Prostate gland (tissue), 2 donors: Measurements from ENCODE around the gene OR6C68. TPM values are rescaled to one million over a fixed set of nuclear protein-coding genes. Genes with fewer than 3 reads are reported as not detected.

Source experiments
- DNase-seq: peaks from one replicate; pipeline ENCODE4 v3.0.0-alpha.2; 2019; ENCODE audit warnings: low spot score
- H3K27ac ChIP-seq, 2 donors: fragments of 200-600 bp; sonication (generic); 2 replicates each; pipeline ENCODE4 v1.5.1; 2017 to 2019
- H3K27me3 ChIP-seq: fragments of 200-600 bp; sonication (generic); replicated peaks from 2 replicates; pipeline ENCODE4 v1.5.1; 2019; ENCODE audit not compliant: insufficient read depth
- H3K36me3 ChIP-seq, 2 donors: fragments of 200-600 bp; sonication (generic); 1 replicate in 1 of 2; 2 replicates in 1 of 2; pipeline versions ENCODE4 v1.5.1 to v1.8.1; 2017 to 2019
- H3K4me1 ChIP-seq: fragments of 200-600 bp; sonication (generic); replicated peaks from 2 replicates; pipeline ENCODE4 v1.5.1; 2019
- H3K4me3 ChIP-seq, 2 donors: fragments of 200-600 bp; sonication (generic); 2 replicates each; pipeline ENCODE4 v1.5.1; 2017 to 2019
- H3K9me3 ChIP-seq: fragments of 200-600 bp; sonication (generic); 2 replicates; pipeline ENCODE4 v1.5.1; 2017
- CTCF ChIP-seq, 4 experiments: fragments of 200-600 bp in 2 of 4; fragments of 450-650 bp in 2 of 4; sonication (generic) in 2 of 4; IDR thresholded peaks; 1 replicate in 3 of 4; 2 replicates in 1 of 4; pipeline ENCODE4 v1.5.1; 2016 to 2019; ENCODE audit warnings: antibody characterized with exemption in 4 of 4, mild to moderate bottlenecking in 2 of 4, moderate library complexity in 2 of 4
- POLR2A ChIP-seq: fragments of 450-650 bp; IDR thresholded peaks from one replicate; pipeline ENCODE4 v1.6.1; 2016; ENCODE audit warnings: antibody characterized with exemption, mild to moderate bottlenecking
- POLR2AphosphoS5 ChIP-seq: sonication (generic); formaldehyde crosslinking; IDR thresholded peaks from one replicate; pipeline ENCODE4 v1.6.1; 2017; ENCODE audit warnings: antibody characterized with exemption
- WGBS: methylation state at CpG from one replicate; pipeline ENCODE4 v1.1.5; 2018; 5-methylcytosine and 5-hydroxymethylcytosine counted together
- intact Hi-C: fragments of 100-400 bp; cut with DNase I; formaldehyde crosslinking; loops from one replicate; pipeline ENCODE4 v1.14.2; 2022
- total RNA-seq, 2 donors: library from RNA; depleted of rRNA; stranded (reverse); fragments of >200 nt; gene quantifications; one replicate each; pipeline ENCODE4 v1.1.0, GENCODE V29; 2016

The OR6C68 gene
- total RNA-seq, 2 donors from 2014 or later = not detected

- DNase-seq = no peak
- intact Hi-C loops = no loop called here
- 89% methylated on average over 5 of the region's 5 CpGs for WGBS
- Histone ChIP-seq H3K27ac (no peak overlapping the region), H3K27me3 (no peaks in the 10 kb centered on the region), H3K4me1 (no peaks in the 10 kb centered on the region), H3K36me3 (no peaks in the 10 kb centered on the region), H3K4me3 (no peak overlapping the region), H3K9me3 (no peaks in the 10 kb centered on the region)
- no peak for TF ChIP-seq POLR2A
- no peak for TF ChIP-seq CTCF (IDR thresholded peaks at IDR 0.05)
- TF ChIP-seq POLR2AphosphoS5 = no peak
These were observed 3.3 kb downstream of the OR6C68 start for GRCh38 chr12:55495490-55495889.

- H3K4me3 ChIP-seq = no peak overlapping the region
- no peaks in the 10 kb centered on the region for H3K27me3 ChIP-seq
- no peak overlapping the region for H3K27ac ChIP-seq
- no peaks in the 10 kb centered on the region for H3K9me3 ChIP-seq
- intact Hi-C loops = no loop called here
- WGBS = 82% methylated on average over 4 of the region's 4 CpGs
- no peaks in the 10 kb centered on the region for H3K4me1 ChIP-seq
- DNase-seq = no peak
- no peaks in the 10 kb centered on the region for H3K36me3 ChIP-seq
- no peak for TF ChIP-seq POLR2AphosphoS5
- TF ChIP-seq CTCF (IDR thresholded peaks at IDR 0.05) = no peak
- no peak for TF ChIP-seq POLR2A
These were observed 7.1 kb downstream of the OR6C68 start for GRCh38 chr12:55499231-55499630.

GRCh38 chr12:55499810-55500252 lies 7.7 kb downstream of the OR6C68 start:
- intact Hi-C loops = no loop called here
- WGBS = 20% methylated on average over 2 of the region's 2 CpGs
- Histone ChIP-seq H3K4me1 (no peaks in the 10 kb centered on the region), H3K27ac (no peak overlapping the region), H3K4me3 (no peak overlapping the region), H3K36me3 (no peaks in the 10 kb centered on the region), H3K27me3 (no peaks in the 10 kb centered on the region), H3K9me3 (no peaks in the 10 kb centered on the region)
- no peak for DNase-seq
- no peak for TF ChIP-seq POLR2AphosphoS5
- TF ChIP-seq CTCF (IDR thresholded peaks at IDR 0.05) = no peak
- TF ChIP-seq POLR2A = no peak

- DNase-seq = no peak
- H3K9me3 ChIP-seq = no peaks in the 10 kb centered on the region
- no peaks in the 10 kb centered on the region for H3K36me3 ChIP-seq
- intact Hi-C loops = no loop called here
- H3K4me1 ChIP-seq = no peaks in the 10 kb centered on the region
- H3K4me3 ChIP-seq = no peak overlapping the region
- 25% methylated on average over 2 of the region's 2 CpGs for WGBS
- H3K27ac ChIP-seq = no peak overlapping the region
- no peaks in the 10 kb centered on the region for H3K27me3 ChIP-seq
- TF ChIP-seq POLR2A (no peak), CTCF (IDR thresholded peaks at IDR 0.05) (no peak), POLR2AphosphoS5 (no peak)
These were observed 9.4 kb downstream of the OR6C68 start for GRCh38 chr12:55501601-55502000.

GRCh38 chr12:55515696-55516095 lies 23.5 kb downstream of the OR6C68 start:
- Histone ChIP-seq H3K4me3 (no peak overlapping the region), H3K27me3 (no peaks in the 10 kb centered on the region), H3K4me1 (no peaks in the 10 kb centered on the region), H3K9me3 (no peaks in the 10 kb centered on the region), H3K27ac (no peak overlapping the region), H3K36me3 (no peaks in the 10 kb centered on the region)
- intact Hi-C loops = no loop called here
- TF ChIP-seq CTCF (IDR thresholded peaks at IDR 0.05) (no peak), POLR2AphosphoS5 (no peak), POLR2A (no peak)
- WGBS = 81% methylated on average over 1 of the region's 1 CpG
- no peak for DNase-seq
